ENCODE results near the gene GRAP2.
"Not testable (repeated sequence)": the region's sequence is repeated elsewhere in the genome, so short reads cannot be mapped to it uniquely, and the experiment has no call there.

DNA sequence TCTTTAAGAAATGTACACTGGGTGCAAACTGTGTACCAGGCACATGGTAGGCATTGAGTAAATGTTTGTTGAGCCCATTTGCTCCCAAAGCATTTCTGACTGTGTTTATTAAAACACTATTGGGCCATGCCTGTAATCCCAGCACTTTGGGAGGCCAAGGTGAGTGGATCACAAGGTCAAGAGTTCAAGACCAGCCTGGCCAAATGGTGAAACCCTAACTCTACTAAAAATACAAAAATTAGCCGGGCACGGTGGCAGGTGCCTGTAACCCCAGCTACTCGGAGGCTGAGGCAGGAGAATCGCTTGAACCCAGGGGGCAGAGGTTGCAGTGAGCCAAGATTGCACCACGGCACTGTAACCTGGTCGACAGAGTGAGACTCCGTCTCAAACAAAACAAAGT lies 92.0 kb downstream of the GRAP2 start:
- TF ChIP-seq, protein P1, sequence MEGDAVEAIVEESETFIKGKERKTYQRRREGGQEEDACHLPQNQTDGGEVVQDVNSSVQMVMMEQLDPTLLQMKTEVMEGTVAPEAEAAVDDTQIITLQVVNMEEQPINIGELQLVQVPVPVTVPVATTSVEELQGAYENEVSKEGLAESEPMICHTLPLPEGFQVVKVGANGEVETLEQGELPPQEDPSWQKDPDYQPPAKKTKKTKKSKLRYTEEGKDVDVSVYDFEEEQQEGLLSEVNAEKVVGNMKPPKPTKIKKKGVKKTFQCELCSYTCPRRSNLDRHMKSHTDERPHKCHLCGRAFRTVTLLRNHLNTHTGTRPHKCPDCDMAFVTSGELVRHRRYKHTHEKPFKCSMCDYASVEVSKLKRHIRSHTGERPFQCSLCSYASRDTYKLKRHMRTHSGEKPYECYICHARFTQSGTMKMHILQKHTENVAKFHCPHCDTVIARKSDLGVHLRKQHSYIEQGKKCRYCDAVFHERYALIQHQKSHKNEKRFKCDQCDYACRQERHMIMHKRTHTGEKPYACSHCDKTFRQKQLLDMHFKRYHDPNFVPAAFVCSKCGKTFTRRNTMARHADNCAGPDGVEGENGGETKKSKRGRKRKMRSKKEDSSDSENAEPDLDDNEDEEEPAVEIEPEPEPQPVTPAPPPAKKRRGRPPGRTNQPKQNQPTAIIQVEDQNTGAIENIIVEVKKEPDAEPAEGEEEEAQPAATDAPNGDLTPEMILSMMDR (IDR thresholded peaks at IDR 0.05; ENCODE audit: low read depth, low read length), result not testable (repeated sequence)
- TF ChIP-seq POLR2A (IDR thresholded peaks at IDR 0.05; ENCODE audit: extremely low read depth, insufficient read length); MYC (IDR thresholded peaks at IDR 0.05; ENCODE audit: low read depth, low read length): not testable (repeated sequence)
- TF ChIP-seq, protein P2, sequence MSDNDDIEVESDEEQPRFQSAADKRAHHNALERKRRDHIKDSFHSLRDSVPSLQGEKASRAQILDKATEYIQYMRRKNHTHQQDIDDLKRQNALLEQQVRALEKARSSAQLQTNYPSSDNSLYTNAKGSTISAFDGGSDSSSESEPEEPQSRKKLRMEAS (IDR thresholded peaks at IDR 0.05; ENCODE audit: low read depth, low read length), result not testable (repeated sequence)
